Trophoblast cell (in vitro differentiated cells and primary cell): Measurements from ENCODE around the gene ATF3.

Source experiments
- DNase-seq, 2 donors: peaks; one replicate each; pipeline ENCODE4 v3.0.0-alpha.2; 2016
- H2AFZ ChIP-seq: 2 replicates; pipeline ENCODE4 v1.6.1; 2013; ENCODE audit warnings: low read length, moderate library complexity, mild to moderate bottlenecking; ENCODE audit not compliant: insufficient read depth, poor library complexity
- H2AK5ac ChIP-seq: 2 replicates; pipeline ENCODE4 v1.6.1; 2013; ENCODE audit warnings: mild to moderate bottlenecking, low read length
- H2BK120ac ChIP-seq: 2 replicates; pipeline ENCODE4 v1.6.1; 2013; ENCODE audit warnings: low read length, mild to moderate bottlenecking, moderate library complexity; ENCODE audit not compliant: insufficient read depth, poor library complexity
- H2BK12ac ChIP-seq: 2 replicates; pipeline ENCODE4 v1.6.1; 2013; ENCODE audit warnings: mild to moderate bottlenecking, low read length, moderate library complexity
- H2BK5ac ChIP-seq: 2 replicates; pipeline ENCODE4 v1.6.1; 2013; ENCODE audit warnings: low read length, low read depth, moderate library complexity, mild to moderate bottlenecking; ENCODE audit not compliant: poor library complexity
- H3K14ac ChIP-seq: 2 replicates; pipeline ENCODE4 v1.6.1; 2013; ENCODE audit warnings: mild to moderate bottlenecking, low read length
- H3K18ac ChIP-seq: 2 replicates; pipeline ENCODE4 v1.6.1; 2013; ENCODE audit warnings: mild to moderate bottlenecking, low read length
- H3K23ac ChIP-seq: 2 replicates; pipeline ENCODE4 v1.6.1; 2013; ENCODE audit warnings: low read length
- H3K27ac ChIP-seq: 2 replicates; pipeline ENCODE4 v1.5.1; 2013; ENCODE audit warnings: low read depth, mild to moderate bottlenecking, inconsistent platforms, low read length, moderate library complexity
- H3K27me3 ChIP-seq: 2 replicates; pipeline ENCODE4 v1.6.1; 2013; ENCODE audit warnings: inconsistent platforms, mild to moderate bottlenecking, low read length, moderate library complexity; ENCODE audit not compliant: insufficient read depth
- H3K36me3 ChIP-seq, 2 experiments: 1 replicate in 1 of 2; 2 replicates in 1 of 2; pipeline ENCODE4 v1.6.1; 2013; ENCODE audit warnings: low read length in 2 of 2, mild to moderate bottlenecking in 2 of 2, moderate library complexity in 1 of 2; ENCODE audit not compliant: insufficient read depth in 2 of 2, control insufficient read depth in 1 of 2
- H3K4ac ChIP-seq: 2 replicates; pipeline ENCODE4 v1.6.1; 2013; ENCODE audit warnings: low read depth, mild to moderate bottlenecking, low read length, moderate library complexity
- H3K4me1 ChIP-seq, 2 experiments: 1 replicate in 1 of 2; 2 replicates in 1 of 2; pipeline ENCODE4 v1.6.1; 2013; ENCODE audit warnings: low read length in 2 of 2, mild to moderate bottlenecking in 2 of 2, moderate library complexity in 1 of 2; ENCODE audit not compliant: insufficient read depth in 2 of 2, control insufficient read depth in 1 of 2
- H3K4me2 ChIP-seq: 2 replicates; pipeline ENCODE4 v1.6.1; 2013; ENCODE audit warnings: inconsistent platforms, mild to moderate bottlenecking, low read length, moderate library complexity
- H3K4me3 ChIP-seq: 2 replicates; pipeline ENCODE4 v1.5.1; 2013; ENCODE audit warnings: mild to moderate bottlenecking, low read depth, low read length, inconsistent platforms
- H3K79me1 ChIP-seq: one replicate; pipeline ENCODE4 v1.6.1; 2013; ENCODE audit warnings: low read length
- H3K79me2 ChIP-seq: 2 replicates; pipeline ENCODE4 v1.6.1; 2013; ENCODE audit warnings: low read length, mild to moderate bottlenecking; ENCODE audit not compliant: control insufficient read depth, insufficient read depth, poor library complexity
- H3K9ac ChIP-seq: 2 replicates; pipeline ENCODE4 v1.6.1; 2013; ENCODE audit warnings: mild to moderate bottlenecking, low read length
- H3K9me3 ChIP-seq: 2 replicates; pipeline ENCODE4 v1.6.1; 2013; ENCODE audit warnings: low read depth, mild to moderate bottlenecking, control low read depth, inconsistent platforms, low read length; ENCODE audit not compliant: insufficient read depth
- H4K12ac ChIP-seq: 2 replicates; pipeline ENCODE4 v1.6.1; 2013; ENCODE audit warnings: low read depth, mild to moderate bottlenecking, low read length, moderate library complexity
- H4K8ac ChIP-seq: 2 replicates; pipeline ENCODE4 v1.6.1; 2013; ENCODE audit warnings: low read depth, mild to moderate bottlenecking, low read length, moderate library complexity
- H4K91ac ChIP-seq: one replicate; pipeline ENCODE4 v1.6.1; 2013; ENCODE audit warnings: low read depth, mild to moderate bottlenecking, low read length, moderate library complexity
- WGBS: extraction: QIAGEN DNeasy Blood & Tissue Kit; methylation state at CpG from one replicate; pipeline ENCODE4 v1.1.7; 2013; ENCODE audit warnings: missing lambda C conversion rate; ENCODE audit not compliant: insufficient read length, insufficient coverage; ENCODE audit errors: extremely low coverage; 5-methylcytosine and 5-hydroxymethylcytosine counted together

ATF3 gene

GRCh38 chr1:212651977-212652376, 43.4 kb downstream of the ATF3 start:
- DNase-seq, result no peak
- no CpG with 5 or more reads among the region's 3 CpGs for WGBS
- H3K27ac ChIP-seq, result no peak overlapping the region
- H4K8ac ChIP-seq, result no peak overlapping the region
- no peak overlapping the region for H3K18ac ChIP-seq
- no peaks in the 10 kb centered on the region for H3K79me2 ChIP-seq
- no peak overlapping the region for H2BK5ac ChIP-seq
- no peak overlapping the region for H4K91ac ChIP-seq
- no peak overlapping the region for H3K14ac ChIP-seq
- H3K4me3 ChIP-seq, result no peak overlapping the region
- no peak overlapping the region for H3K4ac ChIP-seq
- no peaks in the 10 kb centered on the region for H3K36me3 ChIP-seq
- no peak overlapping the region for H3K23ac ChIP-seq
- H2BK12ac ChIP-seq, result no peak overlapping the region
- H4K12ac ChIP-seq, result no peak overlapping the region
- no peak overlapping the region for H2AFZ ChIP-seq
- H3K27me3 ChIP-seq, result no peaks in the 10 kb centered on the region
- peaks cover 6 to 10% of the 10 kb centered on the region in 2 experiments for H3K4me1 ChIP-seq
- peaks cover 1% of the 10 kb centered on the region for H3K79me1 ChIP-seq
- no peaks in the 10 kb centered on the region for H3K9me3 ChIP-seq
- H3K4me2 ChIP-seq, result no peak overlapping the region
- no peak overlapping the region for H2BK120ac ChIP-seq
- H2AK5ac ChIP-seq, result no peak overlapping the region
- H3K9ac ChIP-seq, result no peak overlapping the region

DNA sequence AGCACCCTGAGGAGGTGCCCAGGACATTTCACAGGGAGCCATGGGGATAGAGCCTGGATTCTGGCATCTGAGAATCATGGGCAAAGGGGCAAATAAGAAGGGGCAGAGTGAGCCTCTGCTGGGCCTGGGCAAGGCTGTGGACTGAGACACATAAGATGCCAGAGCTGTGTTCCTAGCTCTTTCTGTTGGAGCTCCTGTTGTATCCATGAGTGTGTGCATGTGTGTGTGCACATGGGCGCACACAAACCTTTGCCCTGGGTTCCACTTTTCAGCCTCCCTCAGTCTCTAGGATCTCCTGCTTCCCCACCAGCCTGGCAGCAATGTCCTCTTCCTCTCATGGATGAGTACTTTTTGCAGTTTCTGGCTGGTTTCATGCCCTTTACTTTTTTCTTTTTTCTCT, 44.0 kb downstream of the ATF3 start:
- Histone ChIP-seq H3K4me1 (peaks cover 6 to 10% of the 10 kb centered on the region in 2 experiments), H3K4me3 (no peak overlapping the region), H4K8ac (no peak overlapping the region), H3K4me2 (no peak overlapping the region), H2AFZ (no peak overlapping the region), H3K9ac (no peak overlapping the region), H2AK5ac (no peak overlapping the region), H3K27me3 (no peaks in the 10 kb centered on the region), H3K27ac (no peak overlapping the region), H2BK5ac (no peak overlapping the region), H3K23ac (no peak overlapping the region), H3K18ac (no peak overlapping the region), H3K4ac (no peak overlapping the region), H3K79me2 (no peaks in the 10 kb centered on the region), H3K36me3 (no peaks in the 10 kb centered on the region), H3K79me1 (peaks cover 1% of the 10 kb centered on the region), H4K12ac (no peak overlapping the region), H2BK12ac (no peak overlapping the region), H4K91ac (no peak overlapping the region), H2BK120ac (no peak overlapping the region), H3K9me3 (no peaks in the 10 kb centered on the region), H3K14ac (no peak overlapping the region)
- WGBS, result no CpG with 5 or more reads among the region's 1 CpG
- no peak for DNase-seq

- Histone ChIP-seq H4K12ac (no peak overlapping the region), H3K4me1 (peaks cover 6 to 10% of the 10 kb centered on the region in 2 experiments), H3K36me3 (no peaks in the 10 kb centered on the region), H2BK5ac (no peak overlapping the region), H3K4me2 (no peak overlapping the region), H3K79me1 (peaks cover 1% of the 10 kb centered on the region), H2BK120ac (no peak overlapping the region), H3K14ac (no peak overlapping the region), H3K4me3 (no peak overlapping the region), H3K23ac (no peak overlapping the region), H4K91ac (no peak overlapping the region), H3K27ac (no peak overlapping the region), H2AK5ac (no peak overlapping the region), H3K4ac (no peak overlapping the region), H3K9me3 (no peaks in the 10 kb centered on the region), H3K18ac (no peak overlapping the region), H3K27me3 (no peaks in the 10 kb centered on the region), H3K79me2 (no peaks in the 10 kb centered on the region), H4K8ac (no peak overlapping the region), H2AFZ (no peak overlapping the region), H3K9ac (no peak overlapping the region), H2BK12ac (no peak overlapping the region)
- WGBS, result no CpG with 5 or more reads among the region's 6 CpGs
- peak; percentile 97 to 99 for DNase-seq
Measured at GRCh38 chr1:212655668-212656440, 47.3 kb downstream of the ATF3 start.

DNA sequence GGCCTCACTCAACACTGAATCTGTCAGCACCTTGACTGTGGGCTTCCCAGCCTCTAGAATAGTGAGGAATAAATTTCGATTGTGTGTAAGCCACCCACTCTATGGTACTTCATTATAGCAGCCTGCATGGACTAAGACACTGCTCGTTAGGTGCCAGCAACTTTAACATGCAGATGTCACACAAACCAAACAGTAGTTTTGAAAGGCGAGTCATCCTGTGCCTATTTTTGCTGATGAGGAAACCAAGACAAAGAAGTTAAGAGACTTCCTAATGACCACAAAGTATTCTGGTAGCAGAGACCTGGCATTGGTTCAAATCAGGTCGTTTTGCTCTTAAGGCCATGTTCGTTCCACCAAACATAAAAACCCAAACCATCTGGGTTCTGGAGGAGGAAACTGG, 48.2 kb downstream of the ATF3 start:
- no peak overlapping the region for H2AK5ac ChIP-seq
- H2AFZ ChIP-seq, result no peak overlapping the region
- H3K79me1 ChIP-seq, result peaks cover under 1% of the 10 kb centered on the region

More for the DNA sequence above, 48.2 kb downstream of the ATF3 start:
- Histone ChIP-seq H3K36me3 (no peaks in the 10 kb centered on the region), H2BK5ac (no peak overlapping the region), H3K9ac (no peak overlapping the region), H3K14ac (no peak overlapping the region), H3K79me2 (no peaks in the 10 kb centered on the region), H3K4me2 (no peak overlapping the region), H3K27ac (no peak overlapping the region), H4K91ac (no peak overlapping the region), H3K4me3 (no peak overlapping the region), H3K9me3 (no peaks in the 10 kb centered on the region), H3K18ac (no peak overlapping the region), H3K23ac (no peak overlapping the region), H3K4me1 (peaks cover 6 to 10% of the 10 kb centered on the region in 2 experiments), H3K4ac (no peak overlapping the region), H4K8ac (no peak overlapping the region), H2BK12ac (no peak overlapping the region), H3K27me3 (no peaks in the 10 kb centered on the region), H2BK120ac (no peak overlapping the region), H4K12ac (no peak overlapping the region)
- DNase-seq, result no peak
- WGBS, result no CpG with 5 or more reads among the region's 5 CpGs
